H9 (cell line): ENCODE results near the gene ZNF319. TPM values are rescaled to one million over a fixed set of nuclear protein-coding genes. Genes with fewer than 3 reads are reported as not detected.

Experiments
- DNase-seq: peaks from one replicate; pipeline ENCODE4 v3.0.0-alpha.2; 2017
- H2AFZ ChIP-seq: one replicate; pipeline ENCODE4 v1.6.1; 2013; ENCODE audit warnings: mild to moderate bottlenecking, low read length, control low read depth, moderate library complexity
- H2AK5ac ChIP-seq: 2 replicates; pipeline ENCODE4 v1.6.1; 2013; ENCODE audit warnings: low read length, control low read depth, mixed read lengths; ENCODE audit not compliant: insufficient read length
- H2BK120ac ChIP-seq: one replicate; pipeline ENCODE4 v1.6.1; 2013; ENCODE audit warnings: low read depth, mild to moderate bottlenecking, low read length, control low read depth, inconsistent platforms; ENCODE audit not compliant: poor library complexity, severe bottlenecking
- H2BK12ac ChIP-seq: 2 replicates; pipeline ENCODE4 v1.6.1; 2013; ENCODE audit warnings: low read length, control low read depth, mixed read lengths, low read depth; ENCODE audit not compliant: insufficient read length
- H2BK15ac ChIP-seq: 2 replicates; pipeline ENCODE4 v1.6.1; 2013; ENCODE audit warnings: low read depth, low read length, control low read depth
- H2BK20ac ChIP-seq: one replicate; pipeline ENCODE4 v1.6.1; 2013; ENCODE audit warnings: low read depth, mild to moderate bottlenecking, low read length, control low read depth, inconsistent platforms; ENCODE audit not compliant: poor library complexity, severe bottlenecking
- H2BK5ac ChIP-seq: 2 replicates; pipeline ENCODE4 v1.6.1; 2013; ENCODE audit warnings: low read length, control low read depth, mixed read lengths; ENCODE audit not compliant: insufficient read length
- H3K14ac ChIP-seq: 2 replicates; pipeline ENCODE4 v1.6.1; 2013; ENCODE audit warnings: low read length, control low read depth; ENCODE audit not compliant: insufficient read depth
- H3K18ac ChIP-seq: 2 replicates; pipeline ENCODE4 v1.6.1; 2013; ENCODE audit warnings: low read depth, mild to moderate bottlenecking, mixed read lengths, low read length, control low read depth; ENCODE audit not compliant: insufficient read length
- H3K23ac ChIP-seq: 2 replicates; pipeline ENCODE4 v1.6.1; 2013; ENCODE audit warnings: low read length, control low read depth, mixed read lengths, low read depth; ENCODE audit not compliant: insufficient read length
- H3K23me2 ChIP-seq: 2 replicates; pipeline ENCODE4 v1.6.1; 2013; ENCODE audit warnings: low read depth, mild to moderate bottlenecking, mixed read lengths, low read length, control low read depth; ENCODE audit not compliant: insufficient read length, poor library complexity, severe bottlenecking
- H3K27ac ChIP-seq: 2 replicates; pipeline ENCODE4 v1.5.1; 2013; ENCODE audit warnings: low read length, control low read depth, mixed read lengths, low read depth; ENCODE audit not compliant: insufficient read length
- H3K27me3 ChIP-seq: 2 replicates; pipeline ENCODE4 v1.6.1; 2013; ENCODE audit warnings: low read length, control low read depth, inconsistent platforms; ENCODE audit not compliant: insufficient read depth
- H3K4ac ChIP-seq: 2 replicates; pipeline ENCODE4 v1.6.1; 2013; ENCODE audit warnings: low read depth, mild to moderate bottlenecking, control low read depth, inconsistent platforms, low read length, moderate library complexity
- H3K4me1 ChIP-seq: 2 replicates; pipeline ENCODE4 v1.6.1; 2013; ENCODE audit warnings: low read length, control low read depth, inconsistent platforms; ENCODE audit not compliant: insufficient read depth
- H3K4me2 ChIP-seq: 2 replicates; pipeline ENCODE4 v1.6.1; 2013; ENCODE audit warnings: low read length, control low read depth, mixed read lengths; ENCODE audit not compliant: insufficient read length, insufficient read depth
- H3K56ac ChIP-seq: 2 replicates; pipeline ENCODE4 v1.6.1; 2013; ENCODE audit warnings: low read depth, mild to moderate bottlenecking, mixed read lengths, low read length, control low read depth; ENCODE audit not compliant: insufficient read length
- H3K79me1 ChIP-seq: 2 replicates; pipeline ENCODE4 v1.6.1; 2013; ENCODE audit warnings: low read depth, mild to moderate bottlenecking, moderate library complexity, low read length, control low read depth, inconsistent platforms; ENCODE audit not compliant: insufficient read depth, poor library complexity, severe bottlenecking
- H3K79me2 ChIP-seq: 2 replicates; pipeline ENCODE4 v1.6.1; 2013; ENCODE audit warnings: low read length, control low read depth, inconsistent platforms; ENCODE audit not compliant: insufficient read depth
- H3K9ac ChIP-seq: 2 replicates; pipeline ENCODE4 v1.6.1; 2013; ENCODE audit warnings: low read length, control low read depth, mixed read lengths; ENCODE audit not compliant: insufficient read length; ENCODE audit errors: extremely low read depth
- H3K9me3 ChIP-seq: one replicate; pipeline ENCODE4 v1.6.1; 2013; ENCODE audit warnings: low read depth, low read length, inconsistent platforms; ENCODE audit not compliant: control insufficient read depth
- H3T11ph ChIP-seq: one replicate; pipeline ENCODE4 v1.6.1; 2013; ENCODE audit warnings: mild to moderate bottlenecking, low read length, control low read depth, inconsistent platforms
- H4K20me1 ChIP-seq: one replicate; pipeline ENCODE4 v1.6.1; 2013; ENCODE audit not compliant: control insufficient read depth, insufficient read length, insufficient read depth
- H4K5ac ChIP-seq: 2 replicates; pipeline ENCODE4 v1.6.1; 2013; ENCODE audit warnings: low read depth, mild to moderate bottlenecking, mixed read lengths, low read length, control low read depth; ENCODE audit not compliant: insufficient read length
- H4K8ac ChIP-seq: replicated peaks from 2 replicates; pipeline ENCODE4 v1.6.1; 2013; ENCODE audit warnings: low read length, control low read depth, mixed read lengths, low read depth; ENCODE audit not compliant: insufficient read length
- H4K91ac ChIP-seq: 2 replicates; pipeline ENCODE4 v1.6.1; 2013; ENCODE audit warnings: low read depth, mild to moderate bottlenecking, moderate library complexity, mixed read lengths, low read length, control low read depth; ENCODE audit not compliant: insufficient read length
- H3K27ac Mint-ChIP-seq, 3 experiments: 2 replicates in 2 of 3; 3 replicates in 1 of 3; pipeline ENCODE4 v1.8.0; 2020 to 2021; ENCODE audit warnings: mixed read lengths in 3 of 3, mild to moderate bottlenecking in 1 of 3, moderate library complexity in 1 of 3
- H3K27me3 Mint-ChIP-seq: 2 replicates; pipeline ENCODE4 v1.8.0; 2021; ENCODE audit warnings: low read depth, mild to moderate bottlenecking, moderate library complexity, mixed read lengths
- H3K36me3 Mint-ChIP-seq, 3 experiments: 2 replicates in 2 of 3; 3 replicates in 1 of 3; pipeline ENCODE4 v1.8.0; 2020 to 2021; ENCODE audit warnings: low read depth in 3 of 3, mixed read lengths in 3 of 3; ENCODE audit not compliant: insufficient read depth in 1 of 3
- H3K4me1 Mint-ChIP-seq, 2 experiments: 2 replicates each; pipeline ENCODE4 v1.8.0; 2020; ENCODE audit warnings: mixed read lengths in 2 of 2
- H3K4me3 Mint-ChIP-seq, 2 experiments: 2 replicates in 1 of 2; 3 replicates in 1 of 2; pipeline ENCODE4 v1.8.0; 2020 to 2021; ENCODE audit warnings: mild to moderate bottlenecking in 2 of 2, mixed read lengths in 2 of 2, moderate library complexity in 1 of 2
- H3K9me3 Mint-ChIP-seq, 2 experiments: 2 replicates in 1 of 2; 3 replicates in 1 of 2; pipeline ENCODE4 v1.8.0; 2020; ENCODE audit warnings: mild to moderate bottlenecking in 2 of 2, mixed read lengths in 2 of 2, moderate library complexity in 1 of 2
- WGBS: extraction: QIAGEN DNeasy Blood & Tissue Kit; methylation state at CpG from one replicate; pipeline ENCODE4 v1.1.7; 2013; ENCODE audit warnings: missing lambda C conversion rate, low lambda C conversion rate, mixed read lengths; ENCODE audit not compliant: insufficient read length; ENCODE audit errors: extremely low coverage; 5-methylcytosine and 5-hydroxymethylcytosine counted together
- total RNA-seq: library from RNA; stranded (reverse); gene quantifications from 2 replicates; pipeline ENCODE4 v1.2.1, GENCODE V29; 2021
- TF ChIP-seq, protein P1 (sequence below): fragments of 200-600 bp; sonication (generic); conservative IDR thresholded peaks from 3 replicates; pipeline ENCODE4 v1.8.0; 2021; ENCODE audit warnings: antibody characterized with exemption, mild to moderate bottlenecking

The ZNF319 gene
- total RNA-seq, 1 experiment from 2014 or later: 5.6 TPM

- Histone ChIP-seq H3K4ac (no peak overlapping the region), H3K79me1 (no peaks in the 10 kb centered on the region), H3K27me3 (no peaks in the 10 kb centered on the region), H2BK15ac (no peak overlapping the region), H3K27ac (no peak overlapping the region), H2BK120ac (no peak overlapping the region), H4K5ac (no peak overlapping the region), H3K4me1 (no peaks in the 10 kb centered on the region), H4K20me1 (no peaks in the 10 kb centered on the region), H3K56ac (no peak overlapping the region), H3K9ac (no peak overlapping the region), H2BK12ac (no peak overlapping the region), H3K23me2 (no peaks in the 10 kb centered on the region), H2BK20ac (no peak overlapping the region), H2AFZ (no peak overlapping the region), H2AK5ac (no peak overlapping the region), H3K4me2 (no peak overlapping the region), H3K14ac (no peak overlapping the region), H3K9me3 (no peaks in the 10 kb centered on the region), H4K8ac (no peak overlapping the region), H3K18ac (no peak overlapping the region), H3K23ac (no peak overlapping the region), H3T11ph (no peak overlapping the region), H2BK5ac (no peak overlapping the region), H4K91ac (no peak overlapping the region), H3K79me2 (no peaks in the 10 kb centered on the region)
- Mint-ChIP-seq H3K36me3 (no peaks in the 10 kb centered on the region), H3K4me1 (peaks cover 16 to 29% of the 10 kb centered on the region in 2 experiments; a peak in 3 of 4 replicates), H3K27me3 (no peaks in the 10 kb centered on the region; the same call in 1 of the 2 replicates), H3K4me3 (no peak overlapping the region), H3K27ac (no peak overlapping the region; a peak in 1 of 7 replicates), H3K9me3 (no peaks in the 10 kb centered on the region)
- TF ChIP-seq, protein P1, sequence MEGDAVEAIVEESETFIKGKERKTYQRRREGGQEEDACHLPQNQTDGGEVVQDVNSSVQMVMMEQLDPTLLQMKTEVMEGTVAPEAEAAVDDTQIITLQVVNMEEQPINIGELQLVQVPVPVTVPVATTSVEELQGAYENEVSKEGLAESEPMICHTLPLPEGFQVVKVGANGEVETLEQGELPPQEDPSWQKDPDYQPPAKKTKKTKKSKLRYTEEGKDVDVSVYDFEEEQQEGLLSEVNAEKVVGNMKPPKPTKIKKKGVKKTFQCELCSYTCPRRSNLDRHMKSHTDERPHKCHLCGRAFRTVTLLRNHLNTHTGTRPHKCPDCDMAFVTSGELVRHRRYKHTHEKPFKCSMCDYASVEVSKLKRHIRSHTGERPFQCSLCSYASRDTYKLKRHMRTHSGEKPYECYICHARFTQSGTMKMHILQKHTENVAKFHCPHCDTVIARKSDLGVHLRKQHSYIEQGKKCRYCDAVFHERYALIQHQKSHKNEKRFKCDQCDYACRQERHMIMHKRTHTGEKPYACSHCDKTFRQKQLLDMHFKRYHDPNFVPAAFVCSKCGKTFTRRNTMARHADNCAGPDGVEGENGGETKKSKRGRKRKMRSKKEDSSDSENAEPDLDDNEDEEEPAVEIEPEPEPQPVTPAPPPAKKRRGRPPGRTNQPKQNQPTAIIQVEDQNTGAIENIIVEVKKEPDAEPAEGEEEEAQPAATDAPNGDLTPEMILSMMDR: no peak
- no peak for DNase-seq
- WGBS: no CpG with 5 or more reads among the region's 8 CpGs
Measured at GRCh38 chr16:57956270-57956808, 44.1 kb downstream of the ZNF319 start.
